Activated gamma-delta T cell treated with anti-CD3 and anti-CD28 coated beads, Interleukin-2, amount 50 U/mL, for 16 hours (primary cell): ENCODE data around the gene SMIM43.

Experiments used
- DNase-seq: peaks from one replicate; pipeline ENCODE4 v3.0.0-alpha.2; 2020; ENCODE audit warnings: low read depth

Gene SMIM43

GRCh38 chr4:121764702-121765367 lies at the start of gene SMIM43:
Gene SMIM43 (minus strand): TSS chr4:121765164. CDS start chr4:121765105, 59 bp downstream.
- DNase-seq = no peak

GRCh38 chr4:121814756-121815155 lies 49.8 kb upstream of the SMIM43 start:
- DNase-seq = no peak

- DNase-seq = no peak
Observed at GRCh38 chr4:121811122-121811521, 46.2 kb upstream of the SMIM43 start.

GRCh38 chr4:121806411-121806810 lies 41.4 kb upstream of the SMIM43 start:
- no peak for DNase-seq

- no peak for DNase-seq
Observed at GRCh38 chr4:121801715-121802075, 36.7 kb upstream of the SMIM43 start.

GRCh38 chr4:121800961-121801714 lies 36.2 kb upstream of the SMIM43 start, which contains the start of gene EXOSC9:
Gene EXOSC9 (plus strand): TSS chr4:121801323. CDS start chr4:121801425, 102 bp downstream.
- DNase-seq = peak; percentile 91

GRCh38 chr4:121800638-121800960 lies 35.6 kb upstream of the SMIM43 start:
- DNase-seq = no peak

GRCh38 chr4:121799867-121800501 lies 35.0 kb upstream of the SMIM43 start:
- no peak for DNase-seq

- DNase-seq = no peak
Observed at GRCh38 chr4:121799208-121799823, 34.4 kb upstream of the SMIM43 start.

- no peak for DNase-seq
Observed at GRCh38 chr4:121796283-121796682, 31.3 kb upstream of the SMIM43 start.

GRCh38 chr4:121794505-121795188 lies 29.7 kb upstream of the SMIM43 start:
- DNase-seq = no peak

GRCh38 chr4:121792966-121793365 lies 28.0 kb upstream of the SMIM43 start:
- DNase-seq = no peak

GRCh38 chr4:121791481-121791880 lies 26.5 kb upstream of the SMIM43 start:
- no peak for DNase-seq

- DNase-seq = no peak
Observed at GRCh38 chr4:121790976-121791375, 26.0 kb upstream of the SMIM43 start.

GRCh38 chr4:121789960-121790829 lies 25.2 kb upstream of the SMIM43 start:
- DNase-seq = no peak

- no peak for DNase-seq
Observed at GRCh38 chr4:121789455-121789854, 24.5 kb upstream of the SMIM43 start.

GRCh38 chr4:121788896-121789295 lies 23.9 kb upstream of the SMIM43 start:
- DNase-seq = no peak

GRCh38 chr4:121786221-121786620 lies 21.3 kb upstream of the SMIM43 start:
- no peak for DNase-seq

- DNase-seq = no peak
Observed at GRCh38 chr4:121785479-121785878, 20.5 kb upstream of the SMIM43 start.

- DNase-seq = no peak
Observed at GRCh38 chr4:121784975-121785374, 20.0 kb upstream of the SMIM43 start.

GRCh38 chr4:121784401-121784800 lies 19.4 kb upstream of the SMIM43 start:
- no peak for DNase-seq
